ENCODE results near the gene CYLD.

Gene CYLD

DNA sequence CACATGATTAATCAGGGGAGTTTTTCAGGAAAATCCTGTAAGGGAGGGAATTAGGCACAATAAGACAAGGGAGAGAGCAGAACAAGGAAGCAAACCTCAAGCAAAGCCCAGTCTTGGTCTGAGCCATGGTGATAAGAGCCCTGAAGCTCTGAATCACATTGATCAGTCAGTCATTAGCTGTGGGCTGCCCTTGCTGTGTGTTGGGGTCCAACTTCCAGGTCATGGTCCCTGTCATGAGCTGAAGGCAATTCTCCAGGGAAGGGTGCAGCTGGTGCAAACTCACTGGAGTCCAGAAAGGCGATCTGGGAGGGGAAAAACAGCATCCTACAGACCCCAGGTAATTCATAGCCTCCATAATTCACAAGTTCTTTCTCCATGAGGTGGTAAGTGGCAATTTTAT is 89.9 kb downstream of the CYLD start:
- TF ChIP-seq FOXM1 (IDR thresholded peaks at IDR 0.05; ENCODE audit: borderline replicate concordance) (no peak), PKNOX1 (IDR thresholded peaks at IDR 0.05) (no peak), L3MBTL2 (conservative IDR thresholded peaks at IDR 0.05) (no peak), FOXK2 (IDR thresholded peaks at IDR 0.05) (no peak), BHLHE40 (IDR thresholded peaks at IDR 0.05; ENCODE audit: borderline replicate concordance) (no peak), HDGF (IDR thresholded peaks at IDR 0.05; ENCODE audit: borderline replicate concordance) (no peak), NFRKB (IDR thresholded peaks at IDR 0.05) (no peak), FOXA1 (IDR thresholded peaks at IDR 0.05) (no peak), SP1 (IDR thresholded peaks at IDR 0.05) (no peak), TARDBP (IDR thresholded peaks at IDR 0.05) (no peak), CTBP1 (IDR thresholded peaks at IDR 0.05; ENCODE audit: borderline replicate concordance) (no peak), LEF1 (IDR thresholded peaks at IDR 0.05; ENCODE audit: borderline replicate concordance) (no peak), ARNT (IDR thresholded peaks at IDR 0.05) (no peak), ZNF384 (IDR thresholded peaks at IDR 0.05) (no peak)
- ChIA-PET CTCF (no interaction called here), POLR2A (no interaction called here)
- DNase-seq (ENCODE audit: extremely low spot score), result no peak

DNA sequence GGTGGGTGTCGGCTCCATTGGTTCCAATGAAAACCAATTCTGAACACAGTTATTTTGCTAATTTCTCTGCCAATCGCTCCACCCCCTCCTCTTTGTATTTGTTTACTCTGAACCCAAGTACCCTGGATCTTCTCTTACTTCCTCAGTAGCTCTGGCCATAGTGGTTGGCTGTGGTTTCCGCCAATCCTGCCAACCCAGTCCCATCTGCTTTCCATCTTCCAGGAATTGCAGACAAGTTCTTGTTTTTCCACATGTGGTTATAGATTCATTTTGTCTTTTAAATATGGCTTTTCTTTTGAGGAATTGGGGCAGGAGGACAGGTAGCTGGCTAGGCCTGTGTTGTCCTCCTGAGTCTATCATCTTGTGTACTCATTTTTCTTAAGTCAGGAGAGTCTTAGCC is 92.0 kb downstream of the CYLD start:
- no peak for TF ChIP-seq FOXA1 (IDR thresholded peaks at IDR 0.05)
- no peak for TF ChIP-seq FOXM1 (IDR thresholded peaks at IDR 0.05; ENCODE audit: borderline replicate concordance)
- no peak for TF ChIP-seq ZNF384 (IDR thresholded peaks at IDR 0.05)
- POLR2A ChIA-PET, result no interaction called here
- DNase-seq (ENCODE audit: extremely low spot score), result no peak
- CTCF ChIA-PET, result interaction anchor here (1.0 kb wide), 1 partner anchor 27 kb away, joined by 4 read pairs; no protein-coding TSS in a partner anchor

- CTCF ChIA-PET, result interaction anchor here (1.0 kb wide), 1 partner anchor 28 kb away, joined by 4 read pairs; no protein-coding TSS in a partner anchor
- POLR2A ChIA-PET, result no interaction called here
- DNase-seq (ENCODE audit: extremely low spot score), result no peak
- TF ChIP-seq HDGF (IDR thresholded peaks at IDR 0.05; ENCODE audit: borderline replicate concordance) (no peak), LEF1 (IDR thresholded peaks at IDR 0.05; ENCODE audit: borderline replicate concordance) (no peak), ELF4 (IDR thresholded peaks at IDR 0.05) (no peak), FOXK2 (IDR thresholded peaks at IDR 0.05) (no peak), BHLHE40 (IDR thresholded peaks at IDR 0.05; ENCODE audit: borderline replicate concordance) (no peak), TARDBP (IDR thresholded peaks at IDR 0.05) (no peak), FOXM1 (IDR thresholded peaks at IDR 0.05; ENCODE audit: borderline replicate concordance) (no peak), ZNF384 (IDR thresholded peaks at IDR 0.05) (no peak), PKNOX1 (IDR thresholded peaks at IDR 0.05) (no peak), SP1 (IDR thresholded peaks at IDR 0.05) (no peak), NFRKB (IDR thresholded peaks at IDR 0.05) (no peak), FOXA1 (IDR thresholded peaks at IDR 0.05) (no peak)
Measured at GRCh38 chr16:50834701-50835100, 92.8 kb downstream of the CYLD start.

GRCh38 chr16:50835358-50836060 is 93.6 kb downstream of the CYLD start:
- DNase-seq (ENCODE audit: extremely low spot score), result no peak
- POLR2A ChIA-PET, result no interaction called here
- no peak for TF ChIP-seq BHLHE40 (IDR thresholded peaks at IDR 0.05; ENCODE audit: borderline replicate concordance)
- no peak for TF ChIP-seq NFRKB (IDR thresholded peaks at IDR 0.05)
- TF ChIP-seq HDGF (IDR thresholded peaks at IDR 0.05; ENCODE audit: borderline replicate concordance), result no peak
- no peak for TF ChIP-seq ELF4 (IDR thresholded peaks at IDR 0.05)
- TF ChIP-seq TARDBP (IDR thresholded peaks at IDR 0.05), result no peak
- no peak for TF ChIP-seq L3MBTL2 (conservative IDR thresholded peaks at IDR 0.05)
- TF ChIP-seq CTBP1 (IDR thresholded peaks at IDR 0.05; ENCODE audit: borderline replicate concordance), result no peak
- TF ChIP-seq SUZ12 (IDR thresholded peaks at IDR 0.05), result no peak
- no peak for TF ChIP-seq PKNOX1 (IDR thresholded peaks at IDR 0.05)
- TF ChIP-seq FOXK2 (IDR thresholded peaks at IDR 0.05), result no peak
- no peak for TF ChIP-seq FOXA1 (IDR thresholded peaks at IDR 0.05)
- no peak for TF ChIP-seq SP1 (IDR thresholded peaks at IDR 0.05)
- TF ChIP-seq ZNF384 (IDR thresholded peaks at IDR 0.05), result no peak
- no peak for TF ChIP-seq FOXM1 (IDR thresholded peaks at IDR 0.05; ENCODE audit: borderline replicate concordance)
- no peak for TF ChIP-seq LEF1 (IDR thresholded peaks at IDR 0.05; ENCODE audit: borderline replicate concordance)
- TF ChIP-seq ARNT (IDR thresholded peaks at IDR 0.05), result no peak
- CTCF ChIA-PET, result interaction anchor here (1.2 kb wide), 1 partner anchor 29 kb away, joined by 4 read pairs; no protein-coding TSS in a partner anchor

DNA sequence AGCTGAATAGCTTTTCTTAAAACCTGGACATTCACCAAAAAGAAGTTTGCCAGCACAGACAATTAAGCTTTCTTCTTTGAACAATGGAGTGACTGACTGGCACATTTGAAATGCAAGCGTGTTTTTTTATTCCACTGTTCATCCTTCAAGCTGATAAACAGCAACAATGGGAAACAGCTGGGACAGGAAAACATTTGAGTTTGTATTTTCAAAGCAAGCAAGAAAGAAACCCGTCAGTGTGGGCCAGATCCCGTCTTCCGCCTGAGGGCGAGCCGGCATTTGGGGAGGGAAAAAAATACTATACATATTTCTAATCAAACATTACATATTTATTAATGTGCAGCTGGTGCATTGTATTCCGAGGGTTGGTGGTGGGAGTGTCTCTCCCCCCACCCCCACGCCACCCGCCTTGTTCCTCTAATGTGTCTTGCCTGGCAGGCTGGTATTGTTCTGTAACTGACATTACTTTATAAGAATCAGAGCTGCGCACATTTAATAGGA is 94.3 kb downstream of the CYLD start:
- DNase-seq (ENCODE audit: extremely low spot score), result no peak
- TF ChIP-seq SUZ12 (IDR thresholded peaks at IDR 0.05), result no peak
- TF ChIP-seq FOXA1 (IDR thresholded peaks at IDR 0.05), result no peak
- no peak for TF ChIP-seq L3MBTL2 (conservative IDR thresholded peaks at IDR 0.05)
- TF ChIP-seq FOXK2 (IDR thresholded peaks at IDR 0.05), result no peak
- TF ChIP-seq BHLHE40 (IDR thresholded peaks at IDR 0.05; ENCODE audit: borderline replicate concordance), result no peak
- no peak for TF ChIP-seq CTBP1 (IDR thresholded peaks at IDR 0.05; ENCODE audit: borderline replicate concordance)
- POLR2A ChIA-PET, result no interaction called here
- CTCF ChIA-PET, result interaction anchor here (1.2 kb wide), 1 partner anchor 30 kb away, joined by 4 read pairs; no protein-coding TSS in a partner anchor

GRCh38 chr16:50837324-50837723 is 95.4 kb downstream of the CYLD start:
- ChIA-PET POLR2A (no interaction called here), CTCF (no interaction called here)
- TF ChIP-seq FOXM1 (IDR thresholded peaks at IDR 0.05; ENCODE audit: borderline replicate concordance), result no peak
- no peak for TF ChIP-seq SUZ12 (IDR thresholded peaks at IDR 0.05)
- TF ChIP-seq LEF1 (IDR thresholded peaks at IDR 0.05; ENCODE audit: borderline replicate concordance), result no peak
- no peak for TF ChIP-seq SP1 (IDR thresholded peaks at IDR 0.05)
- no peak for TF ChIP-seq BHLHE40 (IDR thresholded peaks at IDR 0.05; ENCODE audit: borderline replicate concordance)
- TF ChIP-seq HDGF (IDR thresholded peaks at IDR 0.05; ENCODE audit: borderline replicate concordance), result no peak
- no peak for TF ChIP-seq ZNF384 (IDR thresholded peaks at IDR 0.05)
- no peak for DNase-seq (ENCODE audit: extremely low spot score)
